NCI-H226 (cell line): Measurements from ENCODE around the gene LPAR1.
"Not testable (repeated sequence)": the region's sequence is repeated elsewhere in the genome, so short reads cannot be mapped to it uniquely, and the experiment has no call there.

ENCODE experiments used
- DNase-seq: peaks from one replicate; pipeline ENCODE4 v3.0.0-alpha.2; 2015

The LPAR1 gene

GRCh38 chr9:110861370-110862110 lies 176.7 kb downstream of the LPAR1 start:
- DNase-seq, result not testable (repeated sequence)

GRCh38 chr9:110856772-110857171 lies 181.5 kb downstream of the LPAR1 start:
- DNase-seq, result no peak

- DNase-seq, result no peak
Measured at GRCh38 chr9:110850401-110851135, 187.7 kb downstream of the LPAR1 start.

- DNase-seq, result peak; percentile 47
Measured at GRCh38 chr9:110847671-110848070, 190.6 kb downstream of the LPAR1 start.

- DNase-seq, result no peak
Measured at GRCh38 chr9:110846215-110846614, 192.1 kb downstream of the LPAR1 start.

GRCh38 chr9:110844121-110844520 lies 194.1 kb downstream of the LPAR1 start:
- DNase-seq, result no peak

- peak; percentile 56 for DNase-seq
Measured at GRCh38 chr9:110842986-110843385, 195.3 kb downstream of the LPAR1 start.

- peak; percentile 29 for DNase-seq
Measured at GRCh38 chr9:110842169-110842568, 196.1 kb downstream of the LPAR1 start.

- no peak for DNase-seq
Measured at GRCh38 chr9:110837401-110838005, 200.8 kb downstream of the LPAR1 start.

GRCh38 chr9:110835859-110836271 lies 202.4 kb downstream of the LPAR1 start:
- no peak for DNase-seq

- DNase-seq, result peak; percentile 89
Measured at GRCh38 chr9:110835404-110835803, 202.9 kb downstream of the LPAR1 start.

GRCh38 chr9:110832926-110833325 lies 205.3 kb downstream of the LPAR1 start:
- DNase-seq, result no peak

- DNase-seq, result no peak
Measured at GRCh38 chr9:110830495-110830894, 207.8 kb downstream of the LPAR1 start.

- peak; percentile 41 for DNase-seq
Measured at GRCh38 chr9:110828264-110828663, 210.0 kb downstream of the LPAR1 start.

- not testable (repeated sequence) for DNase-seq
Measured at GRCh38 chr9:110826400-110826799, 211.9 kb downstream of the LPAR1 start.

- no peak for DNase-seq
Measured at GRCh38 chr9:110825950-110826349, 212.3 kb downstream of the LPAR1 start.

GRCh38 chr9:110825129-110825528 lies 213.1 kb downstream of the LPAR1 start:
- DNase-seq, result not testable (repeated sequence)
